Femur (tissue), 1 donor: ENCODE measurements around the gene RAD51C.
"Not testable (repeated sequence)": the region's sequence is repeated elsewhere in the genome, so short reads cannot be mapped to it uniquely, and the experiment has no call there.

Experiments
- DNase-seq: peaks from one replicate; pipeline ENCODE4 v3.0.0-alpha.2; 2017

The RAD51C gene

GRCh38 chr17:58684462-58684861 lies 7.9 kb upstream of the RAD51C start:
- DNase-seq: not testable (repeated sequence)

- no peak for DNase-seq
These were observed 5.4 kb upstream of the RAD51C start for GRCh38 chr17:58686980-58687379.

GRCh38 chr17:58688521-58688920 lies 3.9 kb upstream of the RAD51C start:
- DNase-seq: no peak

GRCh38 chr17:58690033-58690432 lies 2.4 kb upstream of the RAD51C start:
- DNase-seq: not testable (repeated sequence)

GRCh38 chr17:58691701-58692238 lies 632 bp upstream of the RAD51C start, which contains the start of gene TEX14:
TEX14 (minus strand) TSS chr17:58692045; CDS start chr17:58652001, 40,044 bp downstream.
- no peak for DNase-seq

DNA sequence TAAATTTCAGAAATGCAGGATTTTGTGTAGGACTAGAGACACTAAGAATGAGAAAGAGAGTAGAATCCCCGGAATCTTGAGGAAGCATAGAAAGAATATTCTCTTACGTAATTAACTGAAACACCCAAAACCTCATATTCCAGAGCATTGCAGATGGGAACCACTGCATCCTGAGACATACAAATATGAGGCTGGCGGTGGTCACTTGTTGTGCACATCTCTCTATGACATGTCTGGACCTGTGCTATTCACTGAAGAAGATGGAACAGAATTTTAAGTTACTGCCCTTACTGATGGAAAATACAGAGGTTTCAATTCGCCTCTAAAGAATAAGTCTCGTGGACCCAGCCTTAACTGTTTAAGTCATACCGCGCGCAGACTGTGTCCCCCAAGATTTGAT lies 806 bp downstream of the RAD51C start:
- no peak for DNase-seq

- no peak for DNase-seq
These were observed 1.3 kb downstream of the RAD51C start for GRCh38 chr17:58693751-58694150.

DNA sequence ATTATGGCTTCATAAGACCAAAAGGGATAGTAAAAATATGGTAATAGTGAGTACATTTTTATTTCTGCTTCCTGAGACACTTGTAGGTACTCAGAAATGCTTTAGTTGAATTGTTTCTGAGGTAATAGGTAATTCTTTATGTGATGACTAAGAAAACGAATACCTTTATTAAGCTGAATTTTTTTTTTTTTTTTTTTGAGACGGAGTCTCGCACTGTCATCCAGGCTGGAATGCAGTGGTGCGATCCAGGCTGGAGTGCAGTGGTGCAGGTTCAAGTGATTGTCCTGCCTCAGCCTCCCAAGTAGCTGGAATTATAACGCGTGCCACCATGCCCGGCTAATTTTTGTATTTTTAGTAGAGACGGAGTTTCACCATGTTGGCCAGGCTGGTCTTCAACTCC lies 1.9 kb downstream of the RAD51C start:
- DNase-seq: no peak

DNA sequence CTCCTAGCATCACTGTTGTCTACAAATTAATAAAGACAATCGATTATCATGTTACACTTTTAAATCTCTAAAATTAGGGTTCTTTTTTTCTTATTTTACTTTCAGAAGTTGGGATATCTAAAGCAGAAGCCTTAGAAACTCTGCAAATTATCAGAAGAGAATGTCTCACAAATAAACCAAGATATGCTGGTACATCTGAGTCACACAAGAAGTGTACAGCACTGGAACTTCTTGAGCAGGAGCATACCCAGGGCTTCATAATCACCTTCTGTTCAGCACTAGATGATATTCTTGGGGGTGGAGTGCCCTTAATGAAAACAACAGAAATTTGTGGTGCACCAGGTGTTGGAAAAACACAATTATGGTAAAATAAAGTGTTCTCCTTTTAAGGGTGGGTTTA lies 2.4 kb downstream of the RAD51C start:
- no peak for DNase-seq

- DNase-seq: no peak
These were observed 7.4 kb downstream of the RAD51C start for GRCh38 chr17:58699771-58700170.

DNA sequence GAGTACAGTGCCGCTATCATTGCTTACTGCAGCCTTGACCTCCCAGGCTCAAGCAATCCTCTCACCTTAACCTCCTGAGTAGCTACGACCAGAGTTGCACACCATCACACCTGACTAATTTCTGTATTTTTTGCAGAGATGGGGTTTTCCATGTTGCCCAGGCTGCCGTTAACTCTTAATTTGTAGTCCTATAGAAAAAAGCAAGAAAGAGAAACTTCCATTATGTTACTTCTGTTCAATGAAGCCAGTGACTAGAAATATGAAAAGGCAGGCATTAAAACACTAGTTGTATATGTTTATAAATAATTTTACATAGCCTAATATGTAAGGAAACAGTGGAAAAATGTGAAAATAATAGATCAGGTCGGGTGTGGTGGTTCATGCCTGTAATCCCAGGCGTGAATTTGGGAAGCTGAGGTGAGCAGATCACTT lies 9.7 kb downstream of the RAD51C start:
- no peak for DNase-seq

GRCh38 chr17:58702708-58703107 lies 10.3 kb downstream of the RAD51C start:
- DNase-seq: no peak

DNA sequence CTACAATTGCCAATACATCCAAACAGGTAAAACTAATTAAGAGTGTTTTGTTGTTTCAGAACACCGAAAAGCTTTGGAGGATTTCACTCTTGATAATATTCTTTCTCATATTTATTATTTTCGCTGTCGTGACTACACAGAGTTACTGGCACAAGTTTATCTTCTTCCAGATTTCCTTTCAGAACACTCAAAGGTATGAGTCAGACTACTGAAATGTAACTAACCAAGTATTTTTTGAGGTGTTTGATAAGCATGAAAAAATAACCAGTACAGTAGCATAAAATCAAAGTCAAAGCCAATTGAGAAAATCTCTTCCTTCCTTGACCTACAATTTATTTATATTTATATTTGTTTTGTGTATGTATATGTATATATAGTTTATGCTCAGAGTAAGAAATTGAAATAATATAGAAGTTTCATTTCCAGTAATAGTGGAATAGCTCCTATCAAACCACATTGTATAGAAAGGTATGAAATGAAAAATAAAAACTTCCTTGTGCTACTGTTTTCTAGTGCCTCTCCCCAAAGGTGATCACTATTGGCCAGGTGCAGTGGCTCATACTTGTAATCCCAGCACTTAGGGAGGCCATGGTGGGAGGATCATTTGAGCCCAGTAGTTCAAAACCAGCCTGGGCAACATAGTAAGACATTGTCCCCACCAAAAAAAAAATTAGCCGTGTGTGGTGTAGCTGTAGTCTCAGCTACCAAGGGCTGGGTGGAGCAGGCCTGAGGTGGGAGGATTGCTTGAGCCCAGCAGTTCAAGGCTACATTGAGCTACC lies 10.9 kb downstream of the RAD51C start:
- no peak for DNase-seq

- DNase-seq: no peak
These were observed 11.5 kb downstream of the RAD51C start for GRCh38 chr17:58703916-58704286.

DNA sequence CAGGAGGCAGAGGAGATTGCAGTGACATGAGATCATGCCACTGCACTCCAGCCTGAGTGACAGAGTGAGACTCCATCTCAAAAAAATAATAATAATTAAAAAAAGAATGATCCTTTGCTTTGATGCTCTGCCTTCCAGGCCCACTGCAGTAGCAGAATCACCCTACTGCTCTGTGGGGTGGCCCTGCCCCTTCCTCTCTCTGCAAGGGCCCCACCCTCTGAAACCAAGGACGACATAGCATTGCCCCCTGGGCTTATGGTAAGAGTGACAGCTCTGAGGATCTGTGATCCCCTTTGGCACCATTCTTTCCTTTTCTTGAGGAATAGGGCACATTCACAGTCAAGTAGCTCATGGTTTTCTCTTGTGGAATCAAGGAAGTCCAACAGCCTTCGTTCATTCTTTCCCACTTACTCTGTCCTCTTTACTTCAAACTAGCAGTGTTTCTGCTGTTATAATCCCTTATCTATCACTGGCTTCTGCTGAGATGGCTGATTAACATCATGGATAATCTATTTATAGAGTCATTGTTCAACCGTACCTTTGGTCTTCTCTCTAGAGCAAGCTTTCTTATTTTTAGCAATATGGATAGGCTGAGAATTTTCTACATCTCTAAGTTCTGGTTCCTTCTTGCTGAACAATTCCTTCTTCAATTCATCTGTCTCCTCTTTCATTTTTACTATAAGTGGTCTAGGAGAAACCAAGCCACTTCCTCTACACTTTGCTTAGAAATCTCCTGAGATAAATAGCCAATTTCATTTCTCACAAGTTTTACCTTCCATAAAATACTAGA lies 14.1 kb downstream of the RAD51C start:
- DNase-seq: no peak

- DNase-seq: no peak
These were observed 18.6 kb downstream of the RAD51C start for GRCh38 chr17:58710948-58711552.

- no peak for DNase-seq
These were observed 29.9 kb downstream of the RAD51C start for GRCh38 chr17:58722274-58722673.

DNA sequence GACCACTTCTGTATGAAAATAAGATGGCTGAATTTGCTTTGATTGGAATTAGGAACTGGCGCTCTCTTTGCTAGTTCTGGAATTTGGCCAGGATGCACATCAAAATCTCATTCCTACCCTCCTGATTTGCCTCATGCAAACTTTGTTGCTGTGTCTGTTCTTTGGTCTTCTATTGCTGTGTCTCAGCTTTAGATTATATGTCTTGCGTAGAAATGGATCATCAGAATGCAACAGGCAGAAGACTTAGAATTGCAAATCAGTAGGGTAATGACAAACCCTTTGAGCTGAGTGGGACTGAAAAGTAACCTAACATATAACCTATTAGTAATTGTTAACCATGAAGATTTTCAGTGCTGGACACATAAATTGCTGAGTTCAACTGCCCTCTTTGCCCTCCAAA lies 30.3 kb downstream of the RAD51C start:
- no peak for DNase-seq

DNA sequence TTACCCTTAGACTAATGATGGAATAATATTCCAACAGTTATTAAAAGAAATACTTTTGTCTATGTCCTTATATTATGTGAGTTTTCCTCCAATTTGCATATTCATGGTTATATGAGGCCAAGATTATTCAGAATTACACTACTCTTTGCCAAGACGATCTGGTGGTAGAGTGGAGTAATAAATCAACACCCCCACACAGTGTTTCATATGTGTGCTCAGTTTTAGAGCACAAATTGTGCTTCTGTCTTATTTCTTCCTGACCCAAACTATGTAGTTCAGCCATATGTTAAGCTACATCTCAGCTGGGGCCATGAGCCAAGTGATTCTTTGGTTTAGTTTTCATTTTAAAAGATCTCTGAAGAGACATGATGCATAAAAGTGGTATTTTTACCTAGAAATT lies 36.4 kb downstream of the RAD51C start:
- DNase-seq: no peak

- DNase-seq: no peak
These were observed 38.5 kb downstream of the RAD51C start for GRCh38 chr17:58730937-58731336.

DNA sequence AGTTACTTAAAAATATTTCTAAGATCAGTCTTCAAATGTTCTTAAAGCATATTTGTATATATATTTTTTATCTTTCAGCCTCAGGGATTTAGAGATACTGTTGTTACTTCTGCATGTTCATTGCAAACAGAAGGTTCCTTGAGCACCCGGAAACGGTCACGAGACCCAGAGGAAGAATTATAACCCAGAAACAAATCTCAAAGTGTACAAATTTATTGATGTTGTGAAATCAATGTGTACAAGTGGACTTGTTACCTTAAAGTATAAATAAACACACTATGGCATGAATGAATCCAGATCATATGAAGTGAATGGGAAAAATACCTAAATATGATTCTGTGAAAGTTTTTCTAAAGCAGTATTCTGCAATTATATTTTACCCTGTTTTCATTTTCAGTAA lies 41.6 kb downstream of the RAD51C start:
- no peak for DNase-seq

DNA sequence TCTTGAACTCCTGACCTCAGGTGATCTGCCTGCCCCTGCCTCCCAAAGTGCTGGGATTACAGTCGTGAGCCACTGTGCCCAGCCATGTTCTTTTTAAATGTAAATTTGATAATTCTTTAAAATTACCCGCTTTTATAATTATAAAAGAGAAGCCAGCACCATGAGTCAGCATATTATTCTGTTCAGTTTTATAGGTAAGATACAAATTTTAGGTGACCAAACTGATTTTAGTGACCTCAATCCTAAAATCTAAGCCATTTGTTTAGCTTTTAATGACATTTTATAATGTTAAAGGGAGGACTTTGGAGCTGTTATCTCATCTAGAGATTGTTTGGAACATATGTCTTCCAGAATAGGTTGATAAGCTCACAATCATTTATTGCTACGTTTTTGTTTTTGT lies 42.4 kb downstream of the RAD51C start:
- no peak for DNase-seq

GRCh38 chr17:58741121-58741625 lies 48.8 kb downstream of the RAD51C start:
- DNase-seq: no peak
